DMS 273 (cell line): ENCODE measurements around the gene PYGO2.
"Not testable (repeated sequence)": the region's sequence is repeated elsewhere in the genome, so short reads cannot be mapped to it uniquely, and the experiment has no call there.

Experiments
- DNase-seq: peaks from one replicate; lab custom pipeline; 2025; ENCODE audit not compliant: unreplicated experiment; lab: John Stamatoyannopoulos, UW

PYGO2 gene

DNA sequence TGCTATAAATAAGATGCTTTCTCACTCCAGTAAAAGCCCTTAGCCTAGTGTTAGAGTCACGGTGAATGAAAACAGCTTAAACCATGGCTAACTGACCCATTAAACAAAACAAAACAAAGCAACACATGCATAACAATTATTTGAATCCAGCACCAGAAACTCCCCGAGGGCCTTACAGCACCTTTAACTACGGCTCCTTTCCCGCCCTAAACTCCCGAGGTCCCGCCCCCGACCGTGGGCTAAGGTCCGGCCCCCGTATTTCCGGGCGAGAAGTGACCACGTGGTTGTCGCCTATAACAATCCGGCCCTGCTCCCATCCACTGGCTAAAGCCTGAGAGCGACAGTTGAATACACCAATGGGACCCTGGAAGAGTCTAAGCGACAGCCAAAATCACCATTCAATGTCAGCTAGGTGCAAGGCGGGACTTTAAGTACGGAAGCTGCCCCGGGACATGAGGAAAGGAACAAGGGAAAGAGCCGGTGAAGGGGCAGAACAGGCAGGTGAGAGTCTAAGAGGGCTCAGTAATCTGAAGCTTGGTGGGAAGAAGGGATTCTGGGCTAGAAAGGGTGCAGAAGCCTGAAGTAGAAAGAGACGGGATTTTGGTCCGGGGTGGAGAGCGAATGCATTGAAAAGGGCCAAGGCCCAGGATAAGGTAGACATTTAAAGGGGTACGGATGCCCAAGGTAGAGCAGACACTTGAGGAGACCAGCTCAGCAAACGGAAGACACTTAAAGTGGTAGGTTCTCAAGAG lies 21.5 kb upstream of the PYGO2 start, which contains the start of gene FLAD1:
Gene FLAD1, plus strand, starts transcription at position 448 of the 752 bp plus-strand sequence. CDS start 351 bp downstream, outside the sequence.
- DNase-seq, result peak; percentile 100

DNA sequence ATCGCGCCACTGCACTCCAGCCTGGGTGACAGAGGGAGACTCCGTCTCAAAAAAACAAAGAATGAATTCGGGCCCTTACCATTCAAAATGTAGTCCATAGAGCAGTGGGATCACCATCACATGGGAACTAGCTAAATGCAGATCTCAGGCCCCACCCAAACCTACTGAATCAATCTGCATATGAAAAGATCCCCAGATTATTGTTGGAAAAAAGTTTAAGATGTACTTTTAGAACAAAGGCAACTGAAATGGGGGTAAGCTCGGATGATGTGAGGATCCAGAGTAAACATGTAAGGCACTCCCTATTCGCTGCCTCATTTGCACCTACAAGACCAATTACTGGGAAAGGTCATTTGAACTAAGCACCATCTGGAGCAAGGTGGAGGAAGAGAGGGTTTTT lies 20.8 kb upstream of the PYGO2 start:
- peak; percentile 63 for DNase-seq

DNA sequence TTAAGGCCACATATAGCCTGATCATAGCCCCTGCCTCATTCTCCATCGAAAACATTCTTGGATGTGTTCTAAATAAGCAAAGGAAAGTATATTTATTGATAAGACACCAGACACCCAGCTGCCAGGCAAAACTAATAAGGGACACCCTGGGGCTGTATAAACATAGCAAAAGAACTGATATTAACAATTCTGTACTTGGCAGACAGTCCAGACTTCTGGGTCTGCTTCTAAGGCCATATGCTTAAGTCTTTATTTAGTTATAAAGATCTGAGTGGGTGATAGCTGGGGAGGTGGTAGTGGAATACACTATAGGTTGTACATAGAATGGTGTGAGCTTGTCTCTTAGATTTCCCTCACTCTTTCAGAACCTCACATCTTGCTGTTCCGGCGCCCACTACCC lies 16.8 kb upstream of the PYGO2 start:
- no peak for DNase-seq

DNA sequence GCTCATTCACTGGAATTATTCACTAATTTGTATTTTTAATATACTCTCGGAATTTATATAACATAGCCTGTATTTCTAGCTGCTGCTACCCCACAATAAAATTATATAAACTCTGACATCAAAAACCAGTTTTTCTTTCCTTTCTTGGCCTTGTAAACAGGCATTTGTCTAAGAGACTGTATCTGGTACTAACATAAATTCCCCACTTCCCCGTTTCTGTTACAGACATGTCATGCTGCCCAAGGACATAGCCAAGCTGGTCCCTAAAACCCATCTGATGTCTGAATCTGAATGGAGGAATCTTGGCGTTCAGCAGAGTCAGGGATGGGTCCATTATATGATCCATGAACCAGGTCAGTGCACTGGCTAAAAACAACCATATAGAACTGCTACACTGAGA lies 16.2 kb upstream of the PYGO2 start:
- DNase-seq, result not testable (repeated sequence)

DNA sequence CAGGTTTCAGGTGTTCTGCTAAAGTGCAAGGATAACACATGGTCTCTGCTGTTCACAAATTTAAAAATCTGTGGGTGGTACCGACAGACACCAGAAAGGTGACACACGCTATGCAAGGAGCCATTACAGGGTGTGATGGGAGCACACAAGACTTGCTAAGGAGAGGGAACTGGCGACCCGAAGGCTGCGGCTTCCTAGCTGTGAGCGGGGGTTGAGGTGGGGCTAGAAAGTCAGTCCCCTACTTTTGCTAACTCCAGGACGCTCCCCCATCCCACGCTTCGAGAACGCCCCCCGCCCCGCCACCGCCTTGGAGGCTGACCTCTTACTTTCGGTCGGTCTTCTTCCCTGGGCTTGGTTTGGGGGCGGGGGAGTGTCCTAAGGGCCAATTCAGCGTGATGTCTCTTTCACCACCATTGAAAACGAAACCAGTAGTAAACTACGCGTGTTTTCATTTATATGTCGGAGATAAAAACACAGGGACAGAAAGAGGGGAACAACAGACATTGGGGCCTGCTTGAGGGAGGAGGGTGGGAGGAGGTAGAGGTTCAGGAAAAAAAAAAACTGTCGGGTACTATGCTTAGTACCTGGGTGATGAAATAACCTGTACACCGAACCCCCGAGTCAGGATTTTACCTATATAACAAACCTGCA lies 14.0 kb upstream of the PYGO2 start:
- peak; percentile 68 for DNase-seq

DNA sequence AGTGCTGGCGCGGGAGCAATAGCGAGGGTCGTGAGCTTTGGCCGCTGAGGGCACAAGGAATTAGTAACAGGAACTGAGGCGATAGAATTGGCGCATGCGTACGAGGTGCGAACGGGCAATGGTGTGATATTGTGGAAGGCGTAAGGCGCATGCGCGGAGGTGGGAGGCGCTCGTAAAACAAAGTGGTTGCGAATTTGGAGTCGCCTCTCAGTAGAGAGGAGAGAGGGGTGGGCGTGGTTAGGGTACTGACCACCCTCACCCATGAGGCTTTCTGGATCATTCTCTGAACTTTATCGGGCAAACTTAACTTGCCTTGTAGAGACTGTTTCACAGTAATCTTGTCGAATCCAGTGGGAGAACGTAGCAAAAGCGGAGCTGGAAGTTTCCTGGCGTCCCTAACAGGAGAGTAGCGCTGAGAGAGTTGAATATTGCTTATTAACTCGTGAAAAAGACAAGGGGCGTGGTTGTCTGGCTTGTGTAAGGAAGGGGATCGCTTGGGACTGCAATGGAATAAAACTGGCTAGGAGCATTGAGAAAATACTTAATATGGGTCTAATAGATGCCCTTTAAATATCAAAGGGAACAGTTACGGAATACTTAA lies 13.3 kb upstream of the PYGO2 start:
- peak; percentile 98 for DNase-seq

DNA sequence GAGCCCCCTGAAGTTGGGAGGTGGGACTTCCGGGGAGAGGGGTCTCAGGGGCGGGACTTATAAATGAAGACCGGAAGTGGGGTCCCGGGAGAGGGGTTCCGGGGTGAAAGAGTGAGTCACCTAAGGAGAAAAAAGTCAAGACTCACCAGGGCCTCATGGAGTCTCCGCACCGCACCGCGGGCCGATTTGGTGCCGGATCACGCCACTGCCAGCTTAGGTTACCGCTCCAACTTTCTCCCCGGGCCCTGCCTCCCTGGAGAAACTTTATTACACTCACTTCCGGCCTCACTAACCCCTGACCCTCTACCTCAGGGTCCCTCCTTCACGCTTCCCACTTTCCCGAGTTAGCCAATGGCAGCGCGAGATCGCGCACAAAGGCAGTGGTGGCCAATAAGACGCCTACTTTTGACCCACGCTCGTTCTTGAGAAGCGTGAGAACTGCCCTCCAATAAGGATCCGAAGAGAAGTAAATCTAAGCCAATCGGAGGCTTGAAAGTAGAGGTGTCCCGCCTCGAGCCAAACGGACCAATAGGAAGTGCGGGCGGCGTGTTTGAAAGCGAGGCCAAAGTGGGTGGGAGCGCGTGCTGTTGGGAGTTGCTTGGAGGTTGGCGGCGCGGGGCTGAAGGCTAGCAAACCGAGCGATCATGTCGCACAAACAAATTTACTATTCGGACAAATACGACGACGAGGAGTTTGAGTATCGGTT lies 12.7 kb upstream of the PYGO2 start, which contains the start of gene CKS1B:
Gene CKS1B, plus strand, starts transcription at position 580 of the 706 bp plus-strand sequence. Its CDS starts 65 bp downstream, at position 645.
- DNase-seq, result peak; percentile 100

DNA sequence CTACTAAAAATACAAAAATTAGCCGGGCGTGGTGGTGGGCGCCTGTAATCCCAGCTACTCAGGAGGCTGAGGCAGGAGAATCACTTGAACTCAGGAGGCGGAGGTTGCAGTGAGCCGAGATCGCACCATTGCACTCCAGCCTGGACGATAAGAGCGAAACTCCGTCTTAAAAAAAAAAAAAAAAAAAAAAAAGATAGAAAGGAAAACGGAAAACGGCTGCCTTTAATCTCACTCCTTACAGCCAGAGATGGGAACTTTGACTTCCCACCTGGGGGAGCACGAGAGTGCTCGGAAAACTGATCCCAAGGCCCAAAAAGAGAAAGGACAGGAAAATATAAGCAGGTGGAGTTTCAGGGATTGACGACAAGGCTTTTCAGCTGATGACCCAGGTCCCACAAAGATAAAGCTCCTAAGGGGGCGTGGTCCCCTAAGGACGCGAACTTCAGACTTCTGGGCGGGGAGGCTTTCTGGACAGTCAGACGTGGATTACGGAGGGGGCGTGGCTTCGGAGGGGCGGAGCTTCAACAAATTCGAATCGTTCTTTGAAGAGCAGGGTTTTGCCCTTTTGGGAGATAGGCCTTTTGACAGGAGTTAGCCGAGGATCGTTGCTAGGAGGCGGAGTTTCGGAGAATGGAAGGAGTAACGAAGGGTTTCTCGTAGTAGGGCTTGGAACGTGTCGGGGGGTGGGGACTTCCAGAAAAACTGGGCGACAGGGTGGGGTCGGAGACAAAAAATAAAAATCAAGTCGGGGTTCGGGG lies 11.9 kb upstream of the PYGO2 start:
- DNase-seq, result peak; percentile 97

DNA sequence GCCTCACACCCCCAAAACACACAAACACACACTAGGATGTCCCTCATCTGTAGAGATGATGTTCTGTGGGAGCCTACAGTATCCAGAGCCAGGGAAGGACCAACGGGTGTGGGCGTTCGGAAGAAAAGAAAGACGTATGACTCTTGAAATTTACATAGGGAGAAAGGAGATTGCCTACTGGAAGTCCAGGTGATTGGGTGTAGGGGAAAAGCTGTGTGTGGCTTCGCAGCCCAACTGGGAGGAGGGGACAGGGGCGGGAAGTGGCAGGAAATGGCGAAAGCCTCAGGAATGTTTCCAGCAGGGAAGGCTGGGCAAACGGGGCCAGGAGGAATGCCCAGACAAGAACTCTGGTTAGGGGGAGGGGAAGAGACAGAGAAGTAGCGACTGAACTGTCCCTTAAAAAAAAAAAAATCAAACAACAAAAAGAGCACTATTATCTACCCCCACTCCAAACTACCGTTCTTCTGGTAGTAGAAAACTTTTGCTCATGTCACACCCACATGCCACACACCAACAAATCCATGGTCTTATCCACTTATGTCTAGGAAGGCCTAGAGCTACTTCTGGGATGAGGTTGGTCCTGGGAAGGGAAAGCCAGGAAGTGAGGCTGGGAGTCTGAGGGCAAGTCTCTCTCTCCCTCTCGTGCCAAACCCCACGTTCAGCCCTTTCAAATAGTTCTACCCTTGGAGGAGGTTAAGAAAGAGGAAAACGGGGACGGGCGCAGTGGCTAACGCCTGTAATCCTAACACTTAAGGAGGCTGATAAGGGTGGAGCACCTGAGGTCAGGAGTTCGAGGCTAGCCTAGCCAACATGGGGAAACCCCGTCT lies 11.1 kb upstream of the PYGO2 start:
- peak; percentile 38 for DNase-seq

DNA sequence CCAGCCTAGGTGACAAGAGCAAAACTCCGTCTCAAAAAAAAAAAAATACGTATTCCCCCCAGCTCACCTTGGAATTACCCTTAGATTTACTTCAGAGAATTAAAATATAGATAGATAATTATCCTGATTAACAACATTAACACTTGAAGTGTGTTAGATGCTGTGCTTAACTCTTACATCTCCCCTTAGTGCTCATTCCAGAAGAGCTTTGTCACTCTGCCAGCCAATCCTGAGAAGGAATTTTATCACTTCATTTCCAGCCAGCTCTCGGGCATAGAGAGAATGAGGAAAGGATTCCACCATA lies 10.6 kb upstream of the PYGO2 start:
- DNase-seq, result no peak

DNA sequence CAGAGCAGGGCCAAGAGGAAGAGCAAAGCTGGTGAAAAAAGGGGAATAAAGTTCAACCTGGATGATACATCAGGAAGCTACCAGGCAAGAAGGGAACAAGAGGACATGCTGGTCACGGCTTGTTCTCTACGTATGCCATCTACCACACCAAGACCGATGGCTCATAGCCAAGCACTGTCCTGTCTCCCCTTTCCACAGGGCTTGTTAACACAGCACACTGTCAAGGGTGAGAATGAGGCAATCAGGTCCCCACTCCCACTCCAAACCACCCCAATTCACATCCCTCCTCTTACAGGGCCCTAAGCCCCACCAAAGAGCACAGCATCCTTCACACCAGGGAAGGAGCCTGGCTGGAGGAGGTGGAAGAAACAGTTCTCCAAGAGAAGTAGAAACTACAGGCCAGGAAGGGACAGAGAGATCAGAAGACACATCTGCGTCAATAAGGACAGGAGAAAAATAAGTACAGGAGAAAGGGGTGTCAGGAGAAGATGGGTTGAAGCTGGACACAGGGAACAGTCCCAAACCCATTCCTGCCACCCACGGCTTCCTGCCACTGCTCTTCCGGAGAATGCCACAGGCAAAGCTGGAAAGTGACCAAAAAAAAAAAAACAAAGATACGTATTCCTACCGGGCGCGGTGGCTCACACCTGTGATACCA lies 9.9 kb upstream of the PYGO2 start:
- DNase-seq, result no peak

DNA sequence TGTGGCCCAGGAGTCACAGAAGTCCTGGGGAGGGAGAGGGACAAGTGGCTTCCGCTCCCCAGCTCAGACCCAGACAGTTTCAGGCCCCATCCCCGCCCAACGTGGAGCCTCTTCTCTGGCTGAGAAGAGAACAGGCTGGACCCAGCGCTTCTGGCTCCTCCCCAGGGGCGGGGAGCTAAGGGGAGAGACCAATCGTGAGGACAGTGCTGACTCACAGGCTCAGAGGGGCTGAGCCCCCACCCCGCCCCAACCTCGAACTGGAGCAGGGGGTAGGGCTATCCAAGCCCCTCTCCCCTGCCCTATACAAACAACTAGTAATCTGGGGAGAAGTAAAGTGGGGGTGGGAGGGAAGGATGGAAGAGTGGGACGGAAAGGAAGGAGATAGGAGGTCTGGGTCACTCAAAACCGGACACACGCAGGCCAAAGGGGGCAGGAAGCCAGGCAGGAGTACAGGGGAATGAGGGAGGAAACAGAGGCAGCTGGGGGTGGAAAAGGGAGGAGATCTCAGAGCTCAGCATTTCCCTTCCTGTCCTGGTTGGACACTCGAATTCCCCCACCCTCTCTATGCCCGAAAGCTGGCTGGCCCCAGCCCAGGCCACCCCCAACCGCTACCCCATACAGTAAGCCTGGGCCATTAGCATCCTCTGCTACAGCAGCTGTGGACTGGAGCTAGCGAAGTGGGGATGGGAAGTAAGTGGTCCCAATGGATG lies 9.2 kb upstream of the PYGO2 start, which contains the start of gene SHC1:
Gene SHC1, minus strand, starts transcription at position 117 of the 710 bp plus-strand sequence. CDS start 221 bp downstream, outside the sequence.
- DNase-seq, result peak; percentile 89

DNA sequence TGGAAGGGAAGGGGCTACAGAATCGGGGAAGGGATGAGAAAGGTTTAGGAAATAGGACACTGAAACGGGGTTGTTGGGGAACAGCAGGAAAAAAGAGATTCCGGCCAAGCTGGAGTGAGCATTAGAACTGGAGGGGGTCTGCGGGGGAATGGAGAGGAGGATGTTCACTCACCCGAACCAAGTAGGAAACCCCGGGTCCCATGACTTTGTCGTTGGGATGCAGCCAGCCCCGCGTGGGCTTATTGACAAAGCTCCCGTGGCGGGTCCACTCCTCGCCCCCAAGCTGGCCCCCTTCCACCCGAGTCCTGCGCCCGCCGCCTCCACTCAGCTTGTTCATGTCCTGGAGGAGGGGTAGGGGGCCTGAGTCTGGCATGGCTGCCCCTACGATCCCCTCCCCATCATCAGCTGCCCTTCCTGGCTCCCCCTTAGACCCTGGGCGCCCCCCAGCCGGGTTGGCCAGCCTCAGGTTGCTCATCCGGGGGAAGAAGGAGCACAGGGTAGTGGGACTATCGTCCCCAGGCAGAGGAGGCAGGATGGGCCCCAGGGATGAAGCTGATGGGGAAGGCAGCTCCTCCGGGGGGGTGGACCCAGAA lies 8.4 kb upstream of the PYGO2 start:
- no peak for DNase-seq

DNA sequence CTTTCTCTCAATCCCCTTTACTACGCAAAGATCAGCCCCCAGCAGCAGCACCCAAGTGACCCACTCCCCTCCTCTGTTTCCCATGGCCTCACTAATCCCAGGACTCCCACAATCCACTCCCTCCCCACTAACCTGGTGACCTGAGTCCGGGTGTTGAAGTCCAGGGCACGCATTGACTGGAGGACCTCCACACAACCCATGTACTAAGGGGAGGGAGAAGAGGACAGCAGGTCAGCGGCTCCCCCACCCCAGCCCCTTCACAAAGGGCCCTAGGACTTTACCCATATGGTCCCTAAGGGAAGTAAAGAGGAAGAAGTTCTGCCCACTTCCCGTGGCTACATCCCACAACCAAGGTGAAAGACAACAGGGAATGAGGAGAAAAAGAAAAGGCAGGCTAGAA lies 7.7 kb upstream of the PYGO2 start:
- no peak for DNase-seq

DNA sequence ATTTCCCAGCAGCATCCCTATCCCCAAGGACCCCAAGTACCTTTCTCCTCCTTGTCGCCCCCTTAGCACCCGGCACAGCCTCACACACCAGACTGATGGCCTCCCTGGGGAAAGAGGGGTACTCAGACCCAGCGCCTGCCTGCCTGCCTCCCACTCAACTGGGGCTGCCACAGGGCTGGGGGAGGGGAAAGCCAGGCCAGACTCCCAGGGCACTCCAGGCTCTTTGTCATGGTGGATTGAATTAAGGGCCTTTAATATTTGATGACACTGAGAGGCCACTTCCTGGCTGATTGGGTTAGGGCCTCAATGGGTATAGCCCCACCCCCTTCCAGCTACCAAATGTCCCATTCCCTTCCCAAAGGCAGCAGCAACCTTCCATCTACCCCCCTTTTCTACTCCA lies 7.1 kb upstream of the PYGO2 start:
- no peak for DNase-seq

DNA sequence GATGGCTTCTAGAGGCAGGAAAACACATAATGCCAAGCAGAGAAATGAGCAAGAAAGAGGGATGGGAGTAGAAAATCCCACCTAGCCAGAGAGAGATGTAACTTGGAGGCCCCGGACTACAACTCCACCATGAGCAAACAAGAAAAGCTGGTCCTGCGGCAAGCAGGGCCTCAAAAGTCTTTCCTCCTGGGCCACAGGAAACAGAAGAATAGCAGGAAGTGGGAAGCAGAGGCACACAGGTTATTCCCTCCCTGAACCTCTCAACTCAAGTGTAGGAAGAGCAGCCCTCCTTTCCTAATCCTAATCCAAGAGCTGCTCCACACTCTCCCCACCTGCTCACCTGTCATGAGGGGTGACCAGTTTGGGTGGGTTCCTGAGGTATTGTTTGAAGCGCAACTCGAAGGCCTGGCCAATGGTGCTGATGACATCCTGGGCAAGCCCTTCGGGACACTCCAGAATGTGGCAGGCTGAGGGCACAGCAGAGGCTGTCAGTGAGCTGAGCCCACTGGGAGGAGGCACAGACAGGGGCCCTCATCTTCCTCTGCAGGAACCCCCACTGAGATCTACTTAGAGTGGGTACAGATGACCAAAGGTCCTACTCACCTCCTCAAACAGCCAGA lies 5.9 kb upstream of the PYGO2 start:
- DNase-seq, result no peak

DNA sequence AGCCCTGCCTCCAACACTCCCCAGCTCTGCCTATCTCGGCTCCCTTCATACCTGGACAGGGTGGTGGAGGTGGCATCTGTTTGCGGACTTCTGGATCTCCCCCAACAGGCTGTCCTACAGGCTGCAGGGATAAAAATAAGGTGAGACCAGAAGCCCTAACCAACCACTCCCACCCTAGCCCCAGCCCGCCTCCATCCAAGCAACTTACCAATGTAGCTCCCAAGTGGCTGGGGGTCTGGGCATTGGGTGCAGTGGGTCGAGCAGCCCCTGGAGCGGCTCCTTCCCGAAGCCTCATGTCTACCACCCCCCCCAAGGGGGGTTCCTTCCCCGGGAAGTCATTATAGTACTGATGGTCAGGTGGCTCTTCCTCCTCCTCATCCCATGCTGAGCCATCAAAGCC lies 4.5 kb upstream of the PYGO2 start:
- no peak for DNase-seq

DNA sequence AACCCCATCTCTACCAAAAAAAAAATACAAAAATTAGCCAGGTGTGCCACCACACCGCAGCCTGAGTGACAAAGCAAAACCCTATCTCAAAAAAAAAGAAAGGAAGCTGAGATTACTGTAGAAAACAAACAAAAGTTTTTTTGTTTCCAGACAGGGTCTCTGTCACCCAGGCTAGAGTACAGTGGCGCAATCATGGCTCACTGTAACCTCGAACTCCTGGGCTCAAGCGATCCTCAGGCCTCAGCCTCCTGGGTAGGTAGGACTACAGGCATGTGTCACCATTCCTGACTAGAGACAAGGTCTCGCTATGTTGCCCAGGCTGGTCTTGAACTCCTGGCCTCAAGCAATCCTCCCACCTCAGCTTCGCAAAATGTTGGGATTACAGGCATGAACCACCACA lies 2.8 kb upstream of the PYGO2 start:
- DNase-seq, result no peak
